ENCODE results near the gene KCNK16.

The KCNK16 gene

GRCh38 chr6:39322306-39322850, at the start of gene KCNK16:
TSS of gene KCNK16 (minus strand) at chr6:39322702. CDS start at chr6:39322540, 162 bp downstream.
- DNase-seq (ENCODE audit: extremely low read depth in 1 of 2, low read depth in 1 of 2): no peak

- DNase-seq (ENCODE audit: extremely low read depth in 1 of 2, low read depth in 1 of 2): no peak
Measured at GRCh38 chr6:39370390-39370789, 47.9 kb upstream of the KCNK16 start.

GRCh38 chr6:39369987-39370386, 47.5 kb upstream of the KCNK16 start:
- no peak for DNase-seq (ENCODE audit: extremely low read depth in 1 of 2, low read depth in 1 of 2)

GRCh38 chr6:39367700-39368099, 45.2 kb upstream of the KCNK16 start:
- DNase-seq (ENCODE audit: extremely low read depth in 1 of 2, low read depth in 1 of 2): no peak

- DNase-seq (ENCODE audit: extremely low read depth in 1 of 2, low read depth in 1 of 2): no peak
Measured at GRCh38 chr6:39366931-39367618, 44.6 kb upstream of the KCNK16 start.

- DNase-seq (ENCODE audit: extremely low read depth in 1 of 2, low read depth in 1 of 2): peak in 1 of 2 donors; percentile 5
Measured at GRCh38 chr6:39365281-39366074, 43.0 kb upstream of the KCNK16 start.

- DNase-seq (ENCODE audit: extremely low read depth in 1 of 2, low read depth in 1 of 2): no peak
Measured at GRCh38 chr6:39363280-39363679, 40.8 kb upstream of the KCNK16 start.

- no peak for DNase-seq (ENCODE audit: extremely low read depth in 1 of 2, low read depth in 1 of 2)
Measured at GRCh38 chr6:39362487-39362865, 40.0 kb upstream of the KCNK16 start.

GRCh38 chr6:39361657-39362486, 39.4 kb upstream of the KCNK16 start:
- peak in 1 of 2 donors; percentile 10 for DNase-seq (ENCODE audit: extremely low read depth in 1 of 2, low read depth in 1 of 2)

- DNase-seq (ENCODE audit: extremely low read depth in 1 of 2, low read depth in 1 of 2): no peak
Measured at GRCh38 chr6:39360378-39360777, 37.9 kb upstream of the KCNK16 start.

GRCh38 chr6:39357998-39358686, 35.6 kb upstream of the KCNK16 start:
- DNase-seq (ENCODE audit: extremely low read depth in 1 of 2, low read depth in 1 of 2): no peak

- no peak for DNase-seq (ENCODE audit: extremely low read depth in 1 of 2, low read depth in 1 of 2)
Measured at GRCh38 chr6:39353698-39354315, 31.3 kb upstream of the KCNK16 start.

GRCh38 chr6:39350723-39351505, 28.4 kb upstream of the KCNK16 start:
- DNase-seq (ENCODE audit: extremely low read depth in 1 of 2, low read depth in 1 of 2): no peak

GRCh38 chr6:39348740-39349139, 26.2 kb upstream of the KCNK16 start:
- DNase-seq (ENCODE audit: extremely low read depth in 1 of 2, low read depth in 1 of 2): no peak

- peak in 1 of 2 donors; percentile 17 for DNase-seq (ENCODE audit: extremely low read depth in 1 of 2, low read depth in 1 of 2)
Measured at GRCh38 chr6:39347906-39348585, 25.5 kb upstream of the KCNK16 start.

GRCh38 chr6:39347206-39347605, 24.7 kb upstream of the KCNK16 start:
- DNase-seq (ENCODE audit: extremely low read depth in 1 of 2, low read depth in 1 of 2): no peak

- no peak for DNase-seq (ENCODE audit: extremely low read depth in 1 of 2, low read depth in 1 of 2)
Measured at GRCh38 chr6:39344821-39345280, 22.3 kb upstream of the KCNK16 start.

- DNase-seq (ENCODE audit: extremely low read depth in 1 of 2, low read depth in 1 of 2): no peak
Measured at GRCh38 chr6:39343396-39343870, 20.9 kb upstream of the KCNK16 start.
